ENCODE measurements around the gene CASQ2. TPM values are rescaled to one million over a fixed set of nuclear protein-coding genes. Genes with fewer than 3 reads are reported as not detected.

Gene CASQ2
- total and polyA plus RNA-seq, 8 donors: 0.32 to 4.8 (median 0.65) TPM

GRCh38 chr1:115811140-115811828 is 42.8 kb upstream of the CASQ2 start:
- DNase-seq: peak in 2 of 4 donors; percentile 21 to 52
- intact Hi-C loops (cut with DNase I): no loop called here
- no peak for TF ChIP-seq CTCF (IDR thresholded peaks at IDR 0.05)
- Histone ChIP-seq H3K4me3 (no peak overlapping the region), H3K27ac (peak overlapping the region in 1 of 2 donors; percentile 23), H3K36me3 (no peaks in the 10 kb centered on the region), H3K4me1 (peaks cover 3 to 25% of the 10 kb centered on the region in 2 donors), H3K27me3 (no peaks in the 10 kb centered on the region), H3K9me3 (no peaks in the 10 kb centered on the region)
- ATAC-seq: peak; percentile 86

- peak; percentile 77 for ATAC-seq
- Histone ChIP-seq H3K27me3 (no peaks in the 10 kb centered on the region), H3K27ac (peak overlapping the region in 1 of 2 donors; percentile 23), H3K9me3 (no peaks in the 10 kb centered on the region), H3K4me1 (peaks cover 3 to 25% of the 10 kb centered on the region in 2 donors), H3K4me3 (no peak overlapping the region), H3K36me3 (no peaks in the 10 kb centered on the region)
- intact Hi-C loops (cut with DNase I): no loop called here
- TF ChIP-seq CTCF (IDR thresholded peaks at IDR 0.05): no peak
- no peak for DNase-seq
These were observed 42.1 kb upstream of the CASQ2 start for GRCh38 chr1:115810609-115811008.

GRCh38 chr1:115809847-115810246 is 41.3 kb upstream of the CASQ2 start:
- no peaks in the 10 kb centered on the region for H3K36me3 ChIP-seq
- no peaks in the 10 kb centered on the region for H3K9me3 ChIP-seq
- intact Hi-C loops (cut with DNase I): loop anchor here in 1 of 2 donors (5.0 kb wide), 1 partner anchor 172 kb away; no protein-coding TSS in a partner anchor
- no peak for DNase-seq
- no peak for ATAC-seq
- TF ChIP-seq CTCF (IDR thresholded peaks at IDR 0.05): no peak
- H3K27me3 ChIP-seq: no peaks in the 10 kb centered on the region
- H3K4me1 ChIP-seq: peaks cover 3 to 25% of the 10 kb centered on the region in 2 donors
- no peak overlapping the region for H3K4me3 ChIP-seq
- no peak overlapping the region for H3K27ac ChIP-seq

- intact Hi-C loops (cut with DNase I): loop anchor here in 1 of 2 donors (5.0 kb wide), 1 partner anchor 173 kb away; no protein-coding TSS in a partner anchor
These were observed 40.6 kb upstream of the CASQ2 start for GRCh38 chr1:115809076-115809475.

More at GRCh38 chr1:115809076-115809475, 40.6 kb upstream of the CASQ2 start:
- no peaks in the 10 kb centered on the region for H3K36me3 ChIP-seq
- H3K4me3 ChIP-seq: no peak overlapping the region
- ATAC-seq: no peak
- H3K27me3 ChIP-seq: no peaks in the 10 kb centered on the region
- DNase-seq: no peak
- no peaks in the 10 kb centered on the region for H3K9me3 ChIP-seq
- H3K27ac ChIP-seq: no peak overlapping the region
- H3K4me1 ChIP-seq: peaks cover 3 to 25% of the 10 kb centered on the region in 2 donors
- TF ChIP-seq CTCF (IDR thresholded peaks at IDR 0.05): no peak
